SK-MEL-5 (cell line): Measurements from ENCODE around the gene ANP32A. TPM values are rescaled to one million over a fixed set of nuclear protein-coding genes. Genes with fewer than 3 reads are reported as not detected.
A peak's percentile ranks its signal among the peaks of the same experiment; 100 is the strongest.

Experiments
- DNase-seq: peaks from one replicate; pipeline ENCODE4 v3.0.0-alpha.2; 2016; ENCODE audit warnings: low read depth, low spot score
- in situ Hi-C: cut with HindIII; loops from 2 replicates; pipeline ENCODE4 v1.10.0; 2016; ENCODE audit warnings: low sequenced_read_pairs, high pct_unique_total_duplicates, low pct_unique_long_range_greater_than_20kb
- small RNA-seq, 2 experiments: library from RNA; depleted of rRNA; stranded (forward); fragments of <200 nt; gene quantifications; one replicate each; pipeline ENCODE3, GENCODE V24; 2014
- total RNA-seq: library from RNA; depleted of rRNA; stranded (reverse); fragments of >200 nt; shearing (Covaris generic); gene quantifications from 2 replicates; pipeline ENCODE4 v1.2.3, GENCODE V29; 2014; rRNA removed

Gene ANP32A
- total RNA-seq, 1 experiment from 2014 or later: 60.4 TPM

- DNase-seq: no peak
- in situ Hi-C loops: no loop called here
These were observed 85.1 kb downstream of the ANP32A start for GRCh38 chr15:68735610-68736009.

- in situ Hi-C loops: no loop called here
- no peak for DNase-seq
These were observed 85.8 kb downstream of the ANP32A start for GRCh38 chr15:68734881-68735280.

- in situ Hi-C loops: no loop called here
- DNase-seq: no peak
These were observed 86.3 kb downstream of the ANP32A start for GRCh38 chr15:68734352-68734751.

GRCh38 chr15:68733666-68734065, 87.0 kb downstream of the ANP32A start:
- DNase-seq: no peak
- in situ Hi-C loops: no loop called here

- DNase-seq: no peak
- in situ Hi-C loops: no loop called here
These were observed 88.2 kb downstream of the ANP32A start for GRCh38 chr15:68732451-68732850.

GRCh38 chr15:68730976-68731897, 89.5 kb downstream of the ANP32A start:
- no peak for DNase-seq
- in situ Hi-C loops: no loop called here

GRCh38 chr15:68730471-68730919, 90.2 kb downstream of the ANP32A start:
- peak; percentile 73 for DNase-seq
- in situ Hi-C loops: no loop called here

GRCh38 chr15:68729789-68730411, 90.8 kb downstream of the ANP32A start:
- DNase-seq: no peak
- in situ Hi-C loops: no loop called here

Small RNA genes lying within 50 kb of the gene (small RNA-seq; reads per million reads assigned to genes)
- 0 reads per million in 2 experiments for gene MIR4312

Other genes starting within 250 kb of the ANP32A start
- 0.13 TPM in 1 of 2 replicates, not detected in the other for gene CORO2B, start 241.9 kb downstream of the ANP32A start, total RNA-seq
- 148 and 159 TPM in 2 replicates for gene SPESP1, start 109.6 kb upstream of the ANP32A start, total RNA-seq
- gene NOX5, start 193.8 kb upstream of the ANP32A start, total RNA-seq: 4.0 TPM in 2 replicates